ENCODE measurements around the gene GRIP2. TPM values are rescaled to one million over a fixed set of nuclear protein-coding genes. Genes with fewer than 3 reads are reported as not detected.
A peak's percentile ranks its signal among the peaks of the same experiment; 100 is the strongest.

Gene GRIP2
- total and polyA plus RNA-seq, 9 of the 15 experiments (the other 6 are each of a cell fraction or from before 2014, with no cell fraction given) = 0.01 TPM; not detected in 7

DNA sequence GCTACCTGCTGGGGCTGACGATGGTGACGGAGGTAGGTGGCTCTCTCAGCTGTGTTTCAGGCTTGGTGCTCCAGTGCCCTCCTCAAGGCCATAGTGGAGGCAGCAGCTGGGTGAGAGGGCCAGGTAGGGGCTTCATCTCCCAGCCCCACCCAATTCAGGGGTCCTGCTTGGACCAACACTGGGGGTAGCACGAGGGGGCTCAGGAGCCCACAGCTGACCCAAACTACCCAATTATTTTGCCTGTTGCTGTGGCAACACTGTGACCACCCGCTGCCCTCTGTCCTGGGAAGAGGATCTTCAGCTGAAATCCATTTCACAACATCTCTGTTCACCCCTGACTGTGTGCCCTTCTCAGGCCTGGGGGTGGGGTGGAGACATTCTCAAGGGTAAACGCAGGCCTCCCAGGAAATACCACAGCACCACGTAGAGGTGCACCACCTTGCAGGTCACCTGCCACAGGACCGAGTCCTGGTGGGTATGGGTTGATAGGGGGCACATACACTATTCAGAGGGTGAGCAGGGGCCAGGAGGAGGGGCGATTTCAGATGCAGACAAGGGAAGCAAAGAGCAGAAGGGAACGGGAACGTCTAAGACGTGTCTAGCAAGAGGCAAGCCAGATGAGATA lies 62.7 kb downstream of the GRIP2 start:
- 76% methylated on average over 9 of the region's 11 CpGs for WGBS (ENCODE audit: insufficient coverage, low coverage, missing lambda C conversion rate)
- no peak overlapping the region for H3K4me3 ChIP-seq
- ATAC-seq = no peak
- H3K27me3 ChIP-seq (ENCODE audit: control insufficient read depth in 2 of 2, insufficient read depth in 2 of 2, low read length in 2 of 2) = no peaks in the 10 kb centered on the region; a peak in 1 of 5 replicates
- no peak overlapping the region for H3K27ac ChIP-seq (ENCODE audit: extremely low read depth, low read depth, low read length)
- ChIA-PET POLR2A (interaction anchor here (0.6 to 0.9 kb wide), 2 partner anchors 400 to 449 kb away, joined by 3 read pairs; no protein-coding TSS in a partner anchor), CTCF (ENCODE audit: low intra/inter-chr PET ratio) (no interaction called here)
- H3K4me1 ChIP-seq (replicated peaks in 1 of 2; ENCODE audit: control insufficient read depth in 2 of 2, insufficient read depth in 2 of 2, low read length in 2 of 2) = peaks cover 0 to 8% of the 10 kb centered on the region in 2 experiments; a peak in 2 of 5 replicates
- no peak for DNase-seq (ENCODE audit: extremely low read depth in 1 of 4, low spot score in 3 of 4)
- no peak overlapping the region for H3K4me2 ChIP-seq (ENCODE audit: insufficient read depth, low read length)
- H3K9ac ChIP-seq (ENCODE audit: insufficient read depth in 1 of 2, low read depth in 2 of 2, low read length in 2 of 2) = no peak overlapping the region
- in situ Hi-C loops (cut with MboI) (no loop called here), intact Hi-C loops (cut with micrococcal nuclease) (no loop called here)
- 0 out of 2 replicates have a peak, but pooled peaks cover 2% of the 10 kb centered on the region for H4K20me1 ChIP-seq (replicated peaks; ENCODE audit: control insufficient read depth, insufficient read depth, low read length)
- no peaks in the 10 kb centered on the region for H3K9me1 ChIP-seq (ENCODE audit: control insufficient read depth, insufficient read depth, low read length)
- no peaks in the 10 kb centered on the region for H3K79me2 ChIP-seq (ENCODE audit: control insufficient read depth, insufficient read depth, low read length)
- no TSS peak for BruUV-seq (replicated peaks)
- H3K9me3 ChIP-seq (replicated peaks; ENCODE audit: control insufficient read depth, insufficient read depth, low read depth, low read length) = no peaks in the 10 kb centered on the region
- no peak overlapping the region for H2AFZ ChIP-seq (ENCODE audit: low read depth, low read length)
- peaks cover 100% of the 10 kb centered on the region for H3K36me3 ChIP-seq (ENCODE audit: control insufficient read depth, insufficient read depth, low read length)
- TF ChIP-seq, protein P1, sequence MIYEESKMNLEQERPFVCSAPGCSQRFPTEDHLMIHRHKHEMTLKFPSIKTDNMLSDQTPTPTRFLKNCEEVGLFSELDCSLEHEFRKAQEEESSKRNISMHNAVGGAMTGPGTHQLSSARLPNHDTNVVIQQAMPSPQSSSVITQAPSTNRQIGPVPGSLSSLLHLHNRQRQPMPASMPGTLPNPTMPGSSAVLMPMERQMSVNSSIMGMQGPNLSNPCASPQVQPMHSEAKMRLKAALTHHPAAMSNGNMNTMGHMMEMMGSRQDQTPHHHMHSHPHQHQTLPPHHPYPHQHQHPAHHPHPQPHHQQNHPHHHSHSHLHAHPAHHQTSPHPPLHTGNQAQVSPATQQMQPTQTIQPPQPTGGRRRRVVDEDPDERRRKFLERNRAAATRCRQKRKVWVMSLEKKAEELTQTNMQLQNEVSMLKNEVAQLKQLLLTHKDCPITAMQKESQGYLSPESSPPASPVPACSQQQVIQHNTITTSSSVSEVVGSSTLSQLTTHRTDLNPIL (CRISPR knock-in tag; IDR thresholded peaks at IDR 0.05) = no peak
- TF ChIP-seq, protein P2, sequence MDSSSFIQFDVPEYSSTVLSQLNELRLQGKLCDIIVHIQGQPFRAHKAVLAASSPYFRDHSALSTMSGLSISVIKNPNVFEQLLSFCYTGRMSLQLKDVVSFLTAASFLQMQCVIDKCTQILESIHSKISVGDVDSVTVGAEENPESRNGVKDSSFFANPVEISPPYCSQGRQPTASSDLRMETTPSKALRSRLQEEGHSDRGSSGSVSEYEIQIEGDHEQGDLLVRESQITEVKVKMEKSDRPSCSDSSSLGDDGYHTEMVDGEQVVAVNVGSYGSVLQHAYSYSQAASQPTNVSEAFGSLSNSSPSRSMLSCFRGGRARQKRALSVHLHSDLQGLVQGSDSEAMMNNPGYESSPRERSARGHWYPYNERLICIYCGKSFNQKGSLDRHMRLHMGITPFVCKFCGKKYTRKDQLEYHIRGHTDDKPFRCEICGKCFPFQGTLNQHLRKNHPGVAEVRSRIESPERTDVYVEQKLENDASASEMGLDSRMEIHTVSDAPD (CRISPR knock-in tag; IDR thresholded peaks at IDR 0.05) = no peak
- TF ChIP-seq, protein P3, sequence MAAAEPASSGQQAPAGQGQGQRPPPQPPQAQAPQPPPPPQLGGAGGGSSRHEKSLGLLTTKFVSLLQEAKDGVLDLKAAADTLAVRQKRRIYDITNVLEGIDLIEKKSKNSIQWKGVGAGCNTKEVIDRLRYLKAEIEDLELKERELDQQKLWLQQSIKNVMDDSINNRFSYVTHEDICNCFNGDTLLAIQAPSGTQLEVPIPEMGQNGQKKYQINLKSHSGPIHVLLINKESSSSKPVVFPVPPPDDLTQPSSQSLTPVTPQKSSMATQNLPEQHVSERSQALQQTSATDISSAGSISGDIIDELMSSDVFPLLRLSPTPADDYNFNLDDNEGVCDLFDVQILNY (CRISPR knock-in tag; IDR thresholded peaks at IDR 0.05) = no peak
- TF ChIP-seq BRCA1 (IDR thresholded peaks at IDR 0.05) (no peak), BRCA1 (CRISPR knock-in tag; IDR thresholded peaks at IDR 0.05) (0 out of 2 replicates have a peak, but pooled peaks have one; percentile 44), POLR2AphosphoS2 (IDR thresholded peaks at IDR 0.05; ENCODE audit: low read length) (peak; percentile 72; the same call in 1 of the 2 replicates), POLR2A (conservative IDR thresholded peaks at IDR 0.05) (0 out of 2 replicates have a peak, but pooled peaks have one; percentile 28), POLR2G (IDR thresholded peaks at IDR 0.05; ENCODE audit: low read depth, low read length) (peak; percentile 43), HNRNPK (IDR thresholded peaks at IDR 0.05; ENCODE audit: low read depth, low read length, poor library complexity, severe bottlenecking) (no peak), SMAD4 (CRISPR knock-in tag; conservative IDR thresholded peaks at IDR 0.05) (no peak), PHB2 (IDR thresholded peaks at IDR 0.05; ENCODE audit: low read depth) (no peak), SUPT5H (IDR thresholded peaks at IDR 0.05) (peak; percentile 29; the same call in 1 of the 2 replicates)
- TF ChIP-seq, protein P4, sequence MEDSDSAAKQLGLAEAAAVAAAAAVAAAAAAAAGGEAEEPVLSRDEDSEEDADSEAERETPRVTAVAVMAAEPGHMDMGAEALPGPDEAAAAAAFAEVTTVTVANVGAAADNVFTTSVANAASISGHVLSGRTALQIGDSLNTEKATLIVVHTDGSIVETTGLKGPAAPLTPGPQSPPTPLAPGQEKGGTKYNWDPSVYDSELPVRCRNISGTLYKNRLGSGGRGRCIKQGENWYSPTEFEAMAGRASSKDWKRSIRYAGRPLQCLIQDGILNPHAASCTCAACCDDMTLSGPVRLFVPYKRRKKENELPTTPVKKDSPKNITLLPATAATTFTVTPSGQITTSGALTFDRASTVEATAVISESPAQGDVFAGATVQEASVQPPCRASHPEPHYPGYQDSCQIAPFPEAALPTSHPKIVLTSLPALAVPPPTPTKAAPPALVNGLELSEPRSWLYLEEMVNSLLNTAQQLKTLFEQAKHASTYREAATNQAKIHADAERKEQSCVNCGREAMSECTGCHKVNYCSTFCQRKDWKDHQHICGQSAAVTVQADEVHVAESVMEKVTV (CRISPR knock-in tag; IDR thresholded peaks at IDR 0.05) = no peak
- no peak for FAIRE-seq

All from K562 (cell line).